GM19395 (cell line): ENCODE data around the gene PRKCE.

Experiments used
- ATAC-seq: cut with Tn5 transposase; IDR thresholded peaks from one replicate; pipeline ENCODE4 v1.9.1; 2021; ENCODE audit warnings: mild to moderate bottlenecking, moderate library complexity; ENCODE audit not compliant: unreplicated experiment

PRKCE gene

GRCh38 chr2:45664635-45665261 is 13.3 kb downstream of the PRKCE start:
- ATAC-seq: peak; percentile 67

GRCh38 chr2:45668509-45668908 is 17.0 kb downstream of the PRKCE start:
- no peak for ATAC-seq

DNA sequence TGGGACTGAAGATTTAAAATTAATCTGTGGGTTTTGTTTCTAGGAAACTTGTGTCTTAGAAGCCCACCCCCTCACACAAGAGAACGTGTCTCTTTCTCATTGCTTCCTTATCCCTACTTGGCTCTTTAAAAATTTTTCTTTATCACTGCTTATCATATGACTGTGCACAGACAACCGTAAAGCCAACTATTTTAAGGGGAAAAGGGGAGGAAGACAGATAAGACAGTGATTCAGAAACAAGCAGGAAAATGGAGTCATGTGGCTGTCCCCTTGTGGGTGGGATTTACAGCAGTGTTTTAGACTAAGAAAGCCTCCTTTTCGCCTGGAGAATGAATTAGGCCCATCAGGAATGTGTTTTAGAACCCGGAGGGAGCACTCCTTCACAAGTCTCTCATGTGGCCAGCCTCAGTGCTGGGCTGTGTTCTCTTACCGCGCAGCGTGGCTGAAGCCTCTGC is 17.6 kb downstream of the PRKCE start:
- no peak for ATAC-seq

- no peak for ATAC-seq
Observed at GRCh38 chr2:45670646-45671045, 19.2 kb downstream of the PRKCE start.

GRCh38 chr2:45672138-45672537 is 20.7 kb downstream of the PRKCE start:
- no peak for ATAC-seq

DNA sequence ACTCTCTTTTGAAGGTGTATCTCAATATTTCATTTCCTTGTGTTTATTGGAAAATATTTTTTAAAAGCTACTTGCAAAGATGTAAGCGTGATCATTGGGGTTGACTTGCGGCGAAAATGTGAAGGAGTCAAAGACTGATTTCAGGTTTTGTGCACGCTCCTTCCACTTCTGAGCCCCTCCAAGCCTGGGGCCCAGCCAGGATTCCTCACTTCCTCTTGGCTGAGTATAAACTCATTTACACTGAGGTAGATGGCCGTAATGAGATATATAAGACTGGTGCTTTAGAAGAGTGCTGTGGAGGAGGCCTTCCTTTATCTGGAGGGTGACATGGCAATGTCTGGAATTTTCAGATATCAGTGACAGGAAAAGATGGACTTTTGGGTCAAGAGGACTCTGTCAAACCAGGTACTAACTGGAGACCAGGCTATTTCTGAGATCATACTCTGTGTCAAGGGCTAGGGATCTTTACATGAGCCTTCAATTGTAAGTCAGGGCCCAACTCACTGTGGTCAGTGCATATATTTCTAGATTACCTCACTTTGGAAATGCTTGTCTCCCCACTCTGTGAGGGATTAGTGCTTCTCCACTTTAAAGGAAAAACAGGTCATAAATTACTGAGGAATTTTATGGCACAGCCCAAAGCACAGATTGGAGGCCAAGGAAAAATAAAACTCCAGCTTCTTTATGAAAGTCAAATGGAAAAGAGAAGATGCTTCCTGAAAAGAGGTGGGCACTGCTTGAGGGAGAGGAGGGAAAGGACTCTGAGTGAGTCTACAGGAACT is 22.8 kb downstream of the PRKCE start:
- no peak for ATAC-seq

GRCh38 chr2:45675263-45675812 is 23.9 kb downstream of the PRKCE start:
- no peak for ATAC-seq

- no peak for ATAC-seq
Observed at GRCh38 chr2:45676088-45676487, 24.6 kb downstream of the PRKCE start.

DNA sequence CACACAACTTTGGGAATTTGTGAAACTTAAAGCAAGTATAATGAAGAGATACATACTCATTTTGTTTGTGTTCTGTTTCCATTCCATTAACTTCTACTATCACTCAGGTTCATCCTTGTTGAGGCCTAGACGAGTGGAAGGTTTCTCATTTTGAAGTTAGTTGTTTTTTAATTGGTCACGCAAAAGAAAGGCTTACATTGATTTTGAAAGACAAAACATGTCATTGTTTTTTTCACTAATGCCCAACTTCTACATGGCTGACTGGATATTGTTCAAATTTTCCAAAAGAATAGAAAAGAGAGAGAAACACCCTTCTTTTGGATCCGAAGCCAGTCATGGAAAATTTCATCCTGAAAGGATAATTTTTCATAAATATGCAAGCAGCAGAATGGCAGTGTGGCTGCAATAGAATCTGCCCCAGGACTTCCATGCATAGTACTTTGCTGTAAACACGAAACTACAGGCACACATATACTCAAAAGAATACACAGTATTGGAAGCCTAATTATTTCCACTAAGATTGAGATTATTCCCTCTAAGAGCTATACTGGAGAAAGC is 27.4 kb downstream of the PRKCE start:
- ATAC-seq: no peak

DNA sequence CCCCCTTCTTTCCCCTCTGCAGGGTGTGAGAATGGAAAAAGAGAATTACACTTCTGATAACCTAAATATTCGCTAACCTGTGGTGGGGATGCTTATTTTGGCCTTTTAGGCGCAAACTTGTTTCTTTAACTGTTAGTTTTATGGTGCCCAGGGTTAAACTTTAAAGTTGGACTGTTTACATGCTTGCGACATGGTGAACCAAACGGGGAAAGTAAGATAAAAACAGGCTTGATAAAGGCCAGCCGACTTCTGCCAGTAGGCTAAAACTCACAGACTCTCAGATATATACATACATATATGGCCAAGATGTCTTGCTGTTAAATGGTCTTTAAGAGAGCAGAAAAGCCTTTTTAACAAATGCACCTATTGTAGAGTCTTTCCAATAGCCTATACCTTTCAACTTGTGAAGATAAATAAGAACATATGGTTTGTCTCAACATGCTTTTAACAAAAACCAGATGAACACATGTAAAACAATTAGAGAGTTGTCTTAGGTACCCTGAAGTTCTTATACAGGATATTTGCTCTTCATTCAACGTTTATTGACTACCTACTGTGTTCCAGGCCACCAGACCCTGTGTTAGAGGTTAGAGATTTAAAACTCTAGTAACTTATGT is 29.0 kb downstream of the PRKCE start:
- ATAC-seq: no peak

- ATAC-seq: peak; percentile 92
Observed at GRCh38 chr2:45681675-45682074, 30.2 kb downstream of the PRKCE start.

GRCh38 chr2:45683292-45683691 is 31.8 kb downstream of the PRKCE start:
- no peak for ATAC-seq

- no peak for ATAC-seq
Observed at GRCh38 chr2:45684756-45685155, 33.3 kb downstream of the PRKCE start.

DNA sequence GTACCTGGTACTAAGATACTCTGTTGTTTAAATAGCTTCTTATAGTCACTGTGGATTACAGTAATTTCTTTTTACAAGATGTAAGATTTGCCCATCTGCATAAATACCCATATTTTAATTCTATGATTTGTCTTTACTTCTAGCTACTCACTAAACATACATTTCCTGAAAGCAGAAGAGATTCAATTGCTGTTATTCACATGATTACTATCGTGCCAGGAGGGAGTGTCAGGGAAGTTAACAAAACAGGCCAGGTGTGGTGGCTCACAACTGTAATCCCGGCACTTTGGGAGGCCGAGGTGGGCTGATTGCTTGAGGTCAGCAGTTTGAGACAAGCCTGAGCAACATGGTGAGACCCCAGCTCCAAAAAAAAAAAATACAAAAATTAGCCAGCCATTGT is 33.8 kb downstream of the PRKCE start:
- ATAC-seq: no peak

DNA sequence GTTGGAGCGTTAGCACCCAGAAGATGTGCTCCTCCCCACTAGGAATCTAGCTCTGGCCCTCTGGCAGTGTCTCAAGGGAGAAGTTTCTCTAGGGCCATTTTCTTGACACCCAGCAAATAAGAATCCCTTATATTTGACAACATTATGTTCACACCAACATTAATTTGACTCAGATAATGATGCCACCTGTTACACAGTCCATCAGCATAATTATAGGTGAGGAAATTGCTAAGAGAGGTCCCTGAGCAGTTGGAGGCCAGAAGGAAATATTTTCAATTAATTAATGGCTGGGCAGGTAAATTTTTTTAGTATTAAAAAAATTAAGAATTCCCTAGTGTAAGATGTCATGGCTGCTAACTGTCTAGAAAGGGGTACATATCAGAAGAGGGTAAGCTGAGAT is 36.5 kb downstream of the PRKCE start:
- ATAC-seq: no peak

DNA sequence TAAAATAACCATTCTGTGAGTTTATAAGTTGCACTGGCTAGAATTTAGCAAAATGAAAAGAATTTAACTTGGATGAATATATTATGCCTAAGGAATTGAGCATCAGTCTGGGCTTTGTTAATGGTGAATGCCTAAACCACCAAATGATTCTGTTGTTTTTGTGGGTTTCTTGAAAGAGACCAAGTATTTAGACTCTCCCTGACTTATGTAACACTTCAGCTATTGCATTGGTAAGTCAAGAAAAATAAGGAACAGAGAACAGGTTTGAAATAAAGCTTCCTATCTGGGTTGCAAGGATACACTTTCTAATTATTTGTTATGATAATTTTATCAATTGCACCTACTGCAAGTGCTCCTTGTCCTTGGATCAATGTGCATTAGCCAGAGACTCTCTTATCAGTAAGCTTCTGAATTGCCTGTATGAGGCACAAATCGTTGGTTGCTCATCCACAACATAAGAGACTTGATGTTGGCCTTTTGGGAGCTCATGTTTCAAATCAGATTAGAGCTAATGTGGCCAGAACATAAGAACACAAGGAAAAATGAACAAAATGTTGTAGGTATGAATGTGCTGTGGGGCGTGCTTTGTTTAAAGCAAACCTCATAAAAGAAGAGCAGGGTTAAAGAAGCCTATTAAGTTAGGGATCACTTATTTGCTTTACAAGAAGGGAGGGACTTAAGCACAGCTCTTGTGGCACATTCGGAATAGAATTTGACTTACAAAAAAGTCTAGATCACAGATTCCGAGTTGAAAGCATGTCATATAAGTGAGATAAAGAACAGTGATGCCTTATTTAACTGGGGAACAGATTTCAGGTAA is 37.2 kb downstream of the PRKCE start:
- no peak for ATAC-seq

- no peak for ATAC-seq
Observed at GRCh38 chr2:45690231-45690630, 38.8 kb downstream of the PRKCE start.

GRCh38 chr2:45691171-45691999 is 39.9 kb downstream of the PRKCE start:
- no peak for ATAC-seq

DNA sequence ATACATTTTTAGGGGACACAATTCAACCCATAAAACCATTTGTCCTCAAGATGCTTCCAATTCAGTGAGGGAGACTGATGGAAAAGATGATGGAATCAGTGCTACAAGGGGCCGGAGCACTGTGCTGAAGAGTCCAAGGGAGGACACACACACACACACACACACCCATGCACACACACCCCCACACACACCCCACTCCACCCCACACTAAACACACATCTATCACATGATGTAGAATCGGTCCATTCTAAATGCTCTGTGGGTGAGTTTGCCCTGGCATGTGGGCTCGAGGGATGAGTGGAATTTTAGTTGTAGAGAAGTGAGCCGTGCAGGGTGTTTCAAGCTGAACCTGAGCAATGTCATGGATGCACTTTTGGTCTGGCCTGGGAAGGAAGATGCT is 41.1 kb downstream of the PRKCE start:
- no peak for ATAC-seq
